ENCODE data around the gene CLEC4M.
A peak's percentile ranks its signal among the peaks of the same experiment; 100 is the strongest.
"Not testable (repeated sequence)": the region's sequence is repeated elsewhere in the genome, so short reads cannot be mapped to it uniquely, and the experiment has no call there.

Gene CLEC4M

GRCh38 chr19:7773841-7774240, 10.8 kb downstream of the CLEC4M start:
- DNase-seq (ENCODE audit: low read depth), result no peak

GRCh38 chr19:7775761-7776160, 12.7 kb downstream of the CLEC4M start:
- DNase-seq (ENCODE audit: low read depth), result no peak

GRCh38 chr19:7778081-7778480, 15.0 kb downstream of the CLEC4M start:
- no peak for DNase-seq (ENCODE audit: low read depth)

GRCh38 chr19:7779631-7780486, 16.8 kb downstream of the CLEC4M start:
- DNase-seq (ENCODE audit: low read depth), result no peak

- DNase-seq (ENCODE audit: low read depth), result no peak
Measured at GRCh38 chr19:7781157-7781556, 18.1 kb downstream of the CLEC4M start.

- DNase-seq (ENCODE audit: low read depth), result no peak
Measured at GRCh38 chr19:7783991-7784423, 21.0 kb downstream of the CLEC4M start.

GRCh38 chr19:7784856-7785255, 21.8 kb downstream of the CLEC4M start:
- DNase-seq (ENCODE audit: low read depth), result no peak

GRCh38 chr19:7787141-7787540, 24.1 kb downstream of the CLEC4M start:
- DNase-seq (ENCODE audit: low read depth), result no peak

- no peak for DNase-seq (ENCODE audit: low read depth)
Measured at GRCh38 chr19:7787602-7788177, 24.6 kb downstream of the CLEC4M start.

GRCh38 chr19:7788178-7788932, 25.3 kb downstream of the CLEC4M start:
- no peak for DNase-seq (ENCODE audit: low read depth)

GRCh38 chr19:7788933-7789323, 25.9 kb downstream of the CLEC4M start:
- no peak for DNase-seq (ENCODE audit: low read depth)

GRCh38 chr19:7789447-7789846, 26.4 kb downstream of the CLEC4M start:
- peak; percentile 36 for DNase-seq (ENCODE audit: low read depth)

- no peak for DNase-seq (ENCODE audit: low read depth)
Measured at GRCh38 chr19:7790416-7790815, 27.4 kb downstream of the CLEC4M start.

- DNase-seq (ENCODE audit: low read depth), result no peak
Measured at GRCh38 chr19:7792281-7792680, 29.2 kb downstream of the CLEC4M start.

GRCh38 chr19:7792701-7793100, 29.7 kb downstream of the CLEC4M start:
- DNase-seq (ENCODE audit: low read depth), result not testable (repeated sequence)

GRCh38 chr19:7793493-7793892, 30.4 kb downstream of the CLEC4M start:
- no peak for DNase-seq (ENCODE audit: low read depth)

- DNase-seq (ENCODE audit: low read depth), result no peak
Measured at GRCh38 chr19:7795555-7796161, 32.6 kb downstream of the CLEC4M start.

- peak; percentile 54 for DNase-seq (ENCODE audit: low read depth)
Measured at GRCh38 chr19:7799640-7800355, 36.8 kb downstream of the CLEC4M start.

- DNase-seq (ENCODE audit: low read depth), result no peak
Measured at GRCh38 chr19:7801020-7801570, 38.1 kb downstream of the CLEC4M start.

- DNase-seq (ENCODE audit: low read depth), result no peak
Measured at GRCh38 chr19:7806234-7806633, 43.2 kb downstream of the CLEC4M start.

- DNase-seq (ENCODE audit: low read depth), result no peak
Measured at GRCh38 chr19:7806876-7807275, 43.8 kb downstream of the CLEC4M start.

All from stimulated activated CD4-positive, alpha-beta T cell treated with anti-CD3 and anti-CD28 coated beads, Interleukin-2, amount 100 ng/mL, for 4 hours (primary cell).